CD4-positive, alpha-beta T cell treated with Interleukin-17A for 1 hour (primary cell): ENCODE data around the gene IRF3.
"Not testable (repeated sequence)": the region's sequence is repeated elsewhere in the genome, so short reads cannot be mapped to it uniquely, and the experiment has no call there.

Experiments used
- DNase-seq: peaks from one replicate; pipeline ENCODE4 v3.0.0-alpha.2; 2020

Gene IRF3

DNA sequence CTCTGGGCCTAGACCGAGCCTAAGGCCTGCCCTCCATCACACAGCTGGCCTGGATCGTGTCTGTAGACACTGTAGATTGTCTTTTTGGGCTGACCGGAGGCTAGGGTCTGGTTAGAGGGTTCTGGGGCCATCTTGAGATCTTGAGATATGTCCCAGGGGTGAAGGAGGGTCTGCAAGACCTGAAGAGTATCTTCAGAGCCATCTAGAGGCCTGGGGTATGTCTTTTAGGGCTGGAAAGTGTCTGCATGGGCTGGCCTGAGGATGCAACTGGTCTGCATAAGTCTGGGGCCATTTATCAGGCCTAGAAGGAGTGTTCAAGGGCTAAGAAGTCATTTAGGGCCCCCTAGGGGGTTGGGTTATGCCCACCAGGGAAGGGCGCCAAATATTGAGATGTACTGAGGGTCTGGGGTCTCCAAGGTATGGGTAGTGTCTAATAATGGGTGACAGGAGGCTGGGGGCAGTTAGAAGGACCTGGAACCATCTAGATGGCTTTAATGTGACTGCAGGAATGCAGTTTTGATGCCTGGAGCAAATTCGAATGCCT lies 23.1 kb downstream of the IRF3 start:
- DNase-seq, result no peak

DNA sequence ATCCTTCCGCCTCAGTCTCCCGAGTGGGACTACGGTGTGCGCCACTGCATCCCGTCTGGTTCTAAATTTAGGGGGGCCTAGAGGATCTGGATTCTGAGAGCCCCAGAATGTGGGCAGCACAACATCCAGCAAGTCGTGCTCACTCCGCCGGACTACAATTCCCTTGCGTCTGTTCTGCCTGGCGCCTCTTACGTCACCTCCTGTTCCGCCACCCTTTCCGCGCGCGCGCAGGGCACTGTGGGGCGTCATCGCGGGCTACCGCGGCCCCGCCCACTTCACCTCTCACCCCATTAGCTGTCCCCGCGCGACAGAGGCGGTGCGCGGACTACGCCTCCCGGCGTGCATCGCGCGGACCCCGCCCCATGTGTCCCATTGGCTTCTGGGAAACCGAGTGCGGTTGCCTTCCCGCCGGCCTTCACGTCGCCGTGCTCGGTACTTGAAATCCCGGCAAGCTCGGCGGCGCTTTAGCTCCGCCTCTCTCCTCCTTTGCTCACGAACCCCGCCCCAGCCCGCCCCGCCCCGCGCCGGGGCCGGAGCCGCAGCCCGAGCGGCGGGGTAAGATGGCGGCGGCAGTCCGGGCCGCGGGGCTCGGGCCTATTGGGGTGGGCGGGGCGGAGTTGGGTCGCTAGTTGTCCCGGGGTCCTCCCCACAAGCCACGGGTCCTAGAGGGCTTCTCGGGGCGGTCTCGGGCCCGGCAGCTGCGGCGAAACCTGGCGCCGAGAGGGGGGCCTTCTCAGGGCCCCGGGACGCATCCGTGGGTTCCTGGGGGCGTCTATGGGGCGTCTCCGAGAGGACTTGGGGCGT lies 23.8 kb downstream of the IRF3 start, which contains the start of gene SCAF1:
Gene SCAF1 (plus strand): TSS at position 522 of the 804 bp plus-strand sequence. CDS start 2,818 bp downstream, outside the sequence.
- DNase-seq, result peak; percentile 99

DNA sequence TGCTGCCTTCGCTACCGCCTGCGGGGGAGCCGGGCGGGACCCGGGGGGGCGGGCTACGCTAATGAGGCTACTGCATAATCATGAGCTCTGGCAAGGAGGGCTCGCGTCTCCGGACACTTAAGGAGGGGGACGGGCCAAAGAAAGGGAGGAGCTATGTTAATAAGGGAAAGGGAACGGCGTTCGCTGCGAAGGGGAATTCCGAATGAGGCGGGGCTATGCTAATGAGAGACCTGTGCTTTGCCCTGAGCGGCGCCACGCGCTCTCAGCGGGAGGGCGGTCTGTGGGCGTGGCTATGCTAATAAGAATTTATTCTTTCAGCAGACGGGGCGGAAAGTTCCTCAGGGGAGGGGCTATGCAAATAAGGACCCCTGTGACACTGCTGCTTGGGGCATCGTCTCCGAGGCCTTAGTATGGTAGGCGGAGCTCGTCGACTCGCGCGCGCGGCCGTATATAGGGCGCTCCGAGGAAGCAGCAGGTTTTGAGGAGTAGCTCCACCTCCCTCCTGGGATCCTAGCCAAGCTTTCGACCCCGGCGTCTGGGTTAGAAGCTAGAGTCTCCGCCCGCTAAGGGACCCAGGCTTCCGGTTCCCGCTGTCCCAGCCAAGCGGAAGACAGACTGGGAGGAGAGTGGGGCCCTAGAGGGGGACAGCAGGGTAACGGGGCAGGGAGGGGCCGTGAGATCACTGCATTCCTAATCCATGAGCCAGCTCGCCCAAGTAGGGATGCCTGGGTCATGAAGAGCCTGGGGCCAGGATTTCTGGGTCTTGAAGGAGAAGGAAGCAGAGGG lies 25.4 kb downstream of the IRF3 start, which contains the start of gene RRAS:
Gene RRAS (minus strand): TSS at position 31 of the 786 bp plus-strand sequence. CDS start 45 bp downstream, outside the sequence.
- DNase-seq, result peak; percentile 100

DNA sequence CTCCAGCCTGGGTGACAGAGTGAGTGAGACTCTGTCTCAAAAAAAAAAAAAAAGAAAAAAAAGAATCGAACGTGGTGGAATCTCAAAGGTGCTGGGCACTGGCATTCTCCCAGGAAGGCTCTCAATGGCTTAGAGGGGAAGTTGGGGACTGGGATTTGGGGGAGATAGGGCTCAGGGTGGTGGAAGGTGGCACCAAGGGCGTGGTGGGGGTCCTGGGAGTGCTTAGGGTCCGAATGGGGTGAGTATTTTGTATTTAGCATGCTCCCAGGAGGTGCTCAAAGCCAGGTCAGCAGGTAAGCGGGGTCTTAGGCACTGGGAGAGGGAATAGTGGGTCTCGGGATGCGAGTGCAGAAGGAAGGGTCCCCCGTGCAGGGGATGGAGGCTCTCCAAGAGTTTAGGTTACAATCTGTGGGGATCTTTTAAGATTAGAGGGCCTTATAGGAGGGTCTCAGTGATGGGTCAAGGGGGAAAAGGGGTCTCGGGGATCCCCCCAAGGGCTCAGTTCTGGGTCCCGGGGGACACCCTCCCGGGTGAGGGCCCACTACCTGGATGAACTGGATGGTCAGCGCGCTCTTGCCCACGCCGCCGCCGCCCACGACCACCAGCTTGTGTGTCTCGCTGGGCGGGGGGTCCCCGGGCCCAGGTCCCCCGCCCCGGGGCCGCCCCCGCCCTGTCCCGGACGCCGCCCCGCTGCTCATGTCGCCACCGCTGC lies 26.1 kb downstream of the IRF3 start:
- no peak for DNase-seq

DNA sequence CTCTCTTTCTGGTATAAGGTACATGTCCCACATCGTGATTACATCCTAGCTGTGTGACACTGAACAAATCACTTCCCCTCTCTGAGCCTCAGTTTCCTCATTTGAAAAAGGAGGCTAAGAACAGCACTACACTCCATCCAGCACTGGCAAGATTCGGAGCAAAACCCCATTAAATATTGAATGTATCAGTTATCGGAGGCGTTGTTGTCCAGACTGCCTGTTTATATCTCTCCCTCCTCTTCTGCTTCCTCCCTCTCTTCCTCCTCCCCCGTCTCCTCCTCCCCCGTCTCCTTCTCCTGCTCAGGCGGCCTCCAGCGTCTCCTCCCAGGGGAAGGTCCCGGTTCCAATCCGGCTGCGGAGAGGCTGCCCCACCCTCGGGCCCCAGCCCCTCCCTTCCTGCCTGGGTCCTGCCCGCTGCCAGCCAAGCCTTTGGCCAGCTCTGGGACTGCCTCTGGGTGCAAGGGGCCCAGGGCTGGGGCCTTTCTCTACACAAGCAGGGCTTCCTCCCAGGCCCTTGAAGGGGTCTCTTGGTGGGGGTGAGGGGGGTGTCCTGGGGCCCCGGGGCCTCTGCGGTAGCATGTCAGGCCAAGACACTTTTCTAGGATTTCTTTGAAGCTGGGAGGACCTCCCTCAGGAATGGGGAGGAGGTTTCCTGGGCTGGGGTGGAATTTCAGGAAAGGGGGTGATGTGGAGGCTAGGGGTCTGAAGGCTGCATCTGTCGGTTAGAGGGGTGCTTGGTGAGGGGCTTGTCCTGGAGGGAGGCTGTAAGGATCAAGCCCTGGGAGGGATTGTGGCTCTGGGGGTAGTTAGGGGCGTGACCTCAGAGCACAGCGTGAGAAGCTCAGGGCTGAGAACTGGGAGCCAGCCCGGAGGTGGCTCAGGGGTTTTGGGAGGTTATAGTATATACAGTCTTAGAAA lies 27.6 kb downstream of the IRF3 start:
- no peak for DNase-seq

DNA sequence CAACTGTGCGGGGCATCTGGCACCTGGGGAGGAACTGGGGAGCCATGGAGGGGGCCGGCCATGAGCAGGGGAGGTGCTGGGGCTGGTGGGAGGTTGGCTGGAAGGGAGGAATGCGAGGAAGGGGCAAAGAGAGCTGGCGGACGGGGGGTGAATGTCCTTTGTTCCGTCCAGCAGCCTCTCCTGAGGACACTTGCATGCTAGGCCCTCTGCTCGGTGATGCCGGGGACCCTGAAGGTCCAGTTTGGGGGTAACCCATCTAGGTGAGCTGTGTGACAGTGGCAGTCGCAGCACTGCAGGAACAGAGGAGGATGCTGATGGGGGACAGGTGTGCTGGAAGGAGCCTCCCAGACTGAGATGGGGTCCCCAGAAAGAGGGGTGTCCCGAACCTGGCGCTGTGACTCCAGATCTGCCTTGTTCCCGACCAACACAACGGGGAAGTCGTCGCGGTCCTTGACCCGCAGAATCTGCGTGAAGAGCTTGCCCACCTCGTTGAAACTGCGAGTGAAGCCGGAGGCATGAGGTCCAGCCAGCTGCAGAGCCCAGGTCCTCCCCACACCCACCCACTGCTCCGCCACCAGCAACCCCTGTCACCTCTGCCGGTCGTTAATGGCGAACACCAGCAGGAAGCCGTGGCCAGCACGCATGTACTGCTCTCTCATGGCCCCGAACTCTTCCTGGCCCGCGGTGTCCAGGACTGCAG lies 29.3 kb downstream of the IRF3 start:
- no peak for DNase-seq

DNA sequence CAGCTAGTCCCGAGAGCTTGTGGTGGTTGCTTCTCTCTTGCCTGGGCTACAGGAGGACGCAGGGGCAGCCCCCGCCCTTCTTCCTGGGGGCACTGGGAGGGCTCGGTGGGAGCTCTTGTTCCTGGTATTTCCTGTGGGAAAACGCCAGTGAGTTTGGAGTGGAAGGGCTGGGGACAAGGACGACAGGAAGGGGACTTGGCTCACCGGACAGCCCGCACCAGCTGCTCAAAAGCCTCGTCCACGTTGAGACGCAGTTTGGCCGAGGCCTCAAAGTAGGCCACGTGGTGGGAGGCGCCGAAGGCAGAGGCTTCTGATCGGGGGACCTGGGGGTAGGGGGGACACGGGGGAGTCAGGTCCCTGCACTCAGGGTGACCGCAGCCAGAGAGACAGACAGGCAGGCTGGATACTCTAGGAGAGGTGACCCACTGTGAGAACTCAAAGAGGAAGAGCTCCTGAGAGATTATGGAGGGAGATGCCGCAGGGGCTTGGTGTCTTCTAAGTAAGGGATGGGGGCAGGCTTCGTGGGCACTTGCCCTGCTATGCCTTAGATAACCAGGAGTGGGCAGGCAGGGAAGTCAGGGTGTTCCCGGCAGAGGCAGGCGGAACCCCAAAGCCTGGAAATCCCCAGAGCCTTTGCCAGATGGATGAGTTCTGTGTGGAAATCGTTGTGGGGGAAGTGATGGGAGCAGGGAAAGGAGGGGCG lies 30.0 kb downstream of the IRF3 start:
- DNase-seq, result no peak

DNA sequence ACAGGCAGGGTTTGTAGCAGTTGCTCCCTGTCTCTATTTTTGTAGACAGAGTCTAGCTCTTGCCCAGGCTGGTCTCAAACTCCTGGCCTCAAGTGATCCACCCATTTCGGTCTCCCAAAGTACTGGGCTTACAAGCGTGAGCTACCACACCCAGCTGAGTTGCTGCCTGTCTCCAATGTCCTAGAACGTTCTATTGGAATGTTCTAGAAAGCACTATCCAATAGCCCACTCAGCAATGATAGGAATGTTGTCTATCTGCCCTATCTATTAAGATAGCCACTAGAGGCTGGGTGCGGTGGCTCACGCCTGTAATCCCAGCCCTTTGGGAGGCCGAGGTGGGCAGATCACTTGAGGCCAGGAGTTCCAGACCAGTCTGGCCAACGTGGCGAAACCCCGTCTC lies 32.4 kb downstream of the IRF3 start:
- not testable (repeated sequence) for DNase-seq

DNA sequence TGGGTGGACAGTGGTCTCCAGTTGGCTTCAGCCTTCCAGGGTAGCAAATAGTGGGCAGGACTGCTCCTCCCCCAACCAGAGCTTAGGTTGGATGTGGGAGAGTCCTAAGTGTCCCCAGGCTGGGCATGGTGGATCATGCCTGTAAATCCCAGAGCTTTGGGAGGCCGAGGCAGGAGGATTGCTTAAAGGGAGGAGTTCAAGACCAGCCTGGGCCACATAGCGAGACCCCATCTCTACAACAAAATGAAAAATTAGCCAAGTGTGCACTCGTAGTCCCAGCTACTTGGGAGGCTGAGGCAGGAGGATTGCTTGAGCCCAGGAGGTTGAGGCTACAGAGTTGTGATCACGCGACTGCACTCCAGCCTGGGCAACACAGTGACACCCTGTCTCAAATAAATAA lies 33.1 kb downstream of the IRF3 start:
- DNase-seq, result no peak

DNA sequence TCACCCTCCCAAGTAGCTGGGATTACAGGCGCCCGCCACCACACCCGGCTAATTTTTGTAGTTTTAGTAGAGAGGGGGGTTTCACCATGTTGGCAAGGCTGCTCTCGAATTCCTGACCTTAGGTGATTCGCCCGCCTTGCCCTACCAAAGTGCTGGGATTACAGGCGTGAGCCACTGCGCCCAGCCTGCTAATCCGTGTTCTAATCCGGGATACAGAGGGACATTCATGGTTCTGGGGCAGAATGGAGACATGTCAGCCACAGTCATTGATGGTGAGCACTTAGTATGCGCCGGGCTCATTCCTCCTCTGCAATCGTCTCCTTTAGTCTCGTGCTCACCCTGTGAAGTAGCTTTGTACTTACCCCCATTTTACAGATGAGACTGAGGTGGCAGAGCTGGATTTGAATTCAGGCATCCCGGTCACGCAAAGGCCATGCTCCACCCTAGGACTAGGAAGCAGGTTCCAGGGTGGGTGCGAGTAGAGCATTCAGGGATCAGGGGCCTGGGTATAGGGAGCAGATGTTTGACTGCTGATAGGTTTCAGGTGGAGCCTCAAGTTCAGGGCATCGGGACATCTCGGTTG lies 34.0 kb downstream of the IRF3 start:
- DNase-seq, result no peak

DNA sequence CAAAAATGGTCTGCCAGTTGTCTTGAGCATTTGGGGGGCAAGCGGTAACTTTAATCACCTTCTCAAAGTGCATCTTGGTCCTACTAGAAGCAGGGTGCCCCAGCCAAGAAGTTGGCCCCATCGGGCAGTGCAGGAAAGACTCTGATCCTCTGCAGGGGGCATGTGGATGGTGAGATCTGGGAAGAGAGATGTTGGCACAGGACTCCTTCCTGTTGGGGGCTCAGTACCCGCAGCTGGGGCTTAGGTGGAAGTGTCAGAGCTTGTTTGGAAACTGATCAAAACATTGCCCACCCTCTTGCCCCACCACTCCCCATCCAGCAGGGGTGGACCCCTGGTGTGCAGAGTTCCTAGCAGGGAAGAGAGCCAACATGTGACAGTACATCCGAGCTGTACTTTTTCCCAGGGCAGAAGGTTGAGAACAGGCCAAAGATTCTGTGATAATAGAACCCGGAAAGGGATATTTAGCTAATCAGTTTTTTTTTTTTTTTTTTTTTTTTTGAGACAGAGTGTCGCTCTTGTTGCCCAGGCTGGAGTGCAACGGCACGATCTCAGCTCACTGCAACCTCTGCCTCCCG lies 34.6 kb downstream of the IRF3 start:
- DNase-seq, result no peak

DNA sequence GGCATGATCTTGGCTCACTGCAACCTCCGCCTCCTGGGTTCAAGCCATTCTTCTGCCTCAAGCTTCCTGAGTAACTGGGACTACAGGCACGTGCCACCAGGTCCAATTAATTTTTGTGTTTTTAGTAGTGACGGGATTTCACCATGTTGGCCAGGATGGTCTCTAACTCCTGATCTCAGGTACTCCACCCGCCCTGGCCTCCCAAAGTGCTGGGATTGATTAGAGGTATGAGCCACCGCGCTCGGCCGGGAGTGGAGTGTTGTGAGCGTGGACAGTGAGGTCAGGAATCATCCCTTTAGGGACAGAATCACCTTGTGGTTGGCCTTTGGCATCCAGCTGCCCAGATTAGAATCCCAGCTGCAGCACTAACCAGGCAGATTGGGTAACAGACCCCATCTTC lies 36.0 kb downstream of the IRF3 start:
- DNase-seq, result no peak

DNA sequence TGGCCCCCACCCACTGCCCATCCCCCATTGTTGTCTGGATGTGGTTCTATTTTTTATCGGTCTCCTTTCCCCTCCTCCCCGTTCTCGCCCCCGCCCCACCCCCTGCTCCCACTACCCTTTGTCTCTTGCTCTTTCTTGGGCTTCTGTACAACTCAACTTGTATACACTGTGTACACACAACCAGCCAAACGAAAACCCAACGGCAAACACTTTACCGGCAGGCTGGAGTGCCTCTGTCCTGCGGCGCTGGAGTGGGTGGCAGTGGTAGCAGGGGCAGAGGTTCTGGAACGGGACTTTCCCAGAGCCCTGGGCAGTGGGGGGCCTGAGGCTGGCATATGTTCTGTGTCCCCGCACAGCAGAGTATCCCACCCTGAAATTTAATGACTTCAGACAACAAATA lies 39.4 kb downstream of the IRF3 start:
- DNase-seq, result no peak

DNA sequence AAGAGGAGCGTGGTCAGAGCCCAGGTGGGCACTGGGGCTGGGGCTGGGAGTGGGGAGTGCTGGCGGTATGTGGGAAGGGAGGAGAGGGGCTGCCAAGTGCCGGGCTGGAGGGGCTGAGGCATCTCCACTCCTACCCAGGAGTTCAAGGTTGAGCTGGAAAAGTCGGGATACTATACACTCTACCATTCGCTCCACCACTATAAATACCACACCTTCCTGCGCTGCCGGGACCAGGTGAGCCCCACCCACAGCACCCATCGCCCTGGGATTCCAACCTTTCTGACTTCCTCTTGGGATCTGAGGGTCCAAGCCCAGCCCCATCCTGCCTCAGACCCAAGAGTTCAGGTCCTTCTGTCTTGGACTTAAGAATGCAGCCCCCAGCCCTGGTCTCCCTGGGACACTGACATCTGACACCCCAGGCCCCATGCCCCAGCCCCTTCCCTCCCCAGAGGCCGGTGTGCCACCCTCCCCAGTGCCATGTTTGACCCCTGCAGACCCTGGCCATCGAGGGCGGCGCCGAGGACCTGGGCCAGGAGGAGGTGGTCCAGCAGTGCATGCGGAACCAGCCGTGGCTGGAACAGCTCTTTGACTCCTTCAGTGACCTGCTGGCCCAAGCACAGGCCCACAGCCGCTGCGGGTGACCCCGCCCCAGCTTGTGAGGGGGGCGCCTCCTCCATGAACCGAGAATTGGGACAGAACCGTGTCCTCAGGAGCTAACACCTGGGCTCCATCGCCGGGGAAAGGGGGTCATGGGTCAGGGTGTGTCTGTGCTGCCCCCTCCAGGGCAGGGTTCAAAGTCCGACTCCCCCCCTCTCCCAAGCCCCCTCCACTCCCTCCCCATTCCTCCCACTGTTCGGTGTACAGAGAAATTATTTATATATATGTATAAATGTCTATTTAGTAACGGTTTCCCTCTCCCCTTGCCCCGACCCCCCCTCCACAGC lies 40.4 kb downstream of the IRF3 start:
- DNase-seq, result no peak

DNA sequence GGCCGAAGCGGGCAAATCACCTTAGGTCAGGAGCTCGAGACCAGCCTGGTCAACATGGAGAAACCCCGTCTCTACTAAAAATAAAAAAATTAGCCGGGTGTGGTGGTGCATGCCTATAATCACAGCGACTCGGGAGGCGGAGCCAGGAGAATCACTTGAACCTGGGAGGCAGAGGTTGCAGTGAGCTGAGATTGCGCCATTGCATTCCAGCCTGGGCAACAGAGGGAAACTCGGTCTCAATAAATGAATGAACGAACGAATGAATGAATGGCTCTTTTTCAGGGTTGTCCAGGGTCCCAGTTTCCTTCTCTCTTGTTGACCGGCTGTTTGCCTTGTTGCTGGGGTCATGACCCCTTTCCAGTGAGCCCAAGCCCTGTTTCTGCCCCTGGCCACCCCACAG lies 47.8 kb downstream of the IRF3 start:
- DNase-seq, result not testable (repeated sequence)

DNA sequence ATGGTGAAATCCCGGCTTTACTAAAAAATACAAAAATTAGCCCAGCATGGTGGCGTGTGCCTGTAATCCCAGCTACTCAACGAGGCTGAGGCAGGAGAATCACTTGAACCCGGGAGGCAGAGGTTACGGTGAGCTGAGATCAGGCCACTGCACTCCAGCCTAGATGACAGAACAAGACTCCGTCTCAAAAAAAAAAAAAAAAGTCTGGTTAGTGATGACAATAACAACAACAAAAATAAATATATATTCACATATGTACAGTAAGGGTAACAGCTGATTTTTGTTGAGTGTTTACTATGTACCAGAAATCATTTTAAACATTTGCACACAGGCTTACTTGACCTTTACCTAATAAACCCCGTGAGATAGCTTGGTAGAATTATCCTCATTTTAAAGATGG lies 48.7 kb downstream of the IRF3 start:
- DNase-seq, result no peak

DNA sequence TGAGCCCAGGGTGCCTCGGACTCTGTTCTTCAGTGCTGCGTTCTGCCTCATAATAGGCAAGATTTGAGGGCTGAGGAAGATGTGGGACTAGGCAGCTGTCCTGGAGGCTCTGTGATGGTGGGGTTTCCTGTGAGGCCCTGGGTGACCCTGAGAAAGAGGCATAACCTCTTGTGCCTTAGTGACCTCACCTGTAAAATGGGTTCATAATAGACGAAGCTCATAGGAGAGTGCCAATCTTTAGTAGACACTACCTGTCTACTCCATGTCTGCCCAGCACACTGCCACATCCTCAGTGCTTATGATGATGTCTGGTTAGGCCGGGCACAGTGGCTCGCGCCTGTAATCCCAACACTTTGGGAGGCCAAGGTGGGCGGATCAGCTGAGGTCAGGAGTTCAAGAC lies 49.1 kb downstream of the IRF3 start:
- DNase-seq, result no peak

DNA sequence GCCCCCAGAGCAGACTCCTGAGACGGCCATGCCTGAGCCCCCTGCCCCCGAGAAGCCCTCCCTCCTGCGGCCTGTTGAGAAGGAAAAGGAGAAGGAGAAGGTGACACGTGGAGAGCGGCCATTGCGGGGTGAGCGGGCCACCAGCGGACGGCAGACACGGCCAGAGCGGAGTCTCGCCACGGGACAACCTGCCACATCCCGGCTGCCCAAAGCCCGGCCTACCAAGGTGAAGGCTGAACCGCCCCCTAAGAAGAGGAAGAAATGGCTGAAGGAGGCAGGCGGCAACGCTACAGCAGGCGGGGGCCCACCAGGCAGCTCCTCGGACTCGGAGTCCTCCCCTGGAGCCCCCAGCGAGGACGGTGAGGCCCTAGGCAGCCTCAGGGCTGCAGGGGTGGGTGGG lies 49.8 kb downstream of the IRF3 start:
- no peak for DNase-seq
